NCI-H1417 (cell line): ENCODE data around the gene UEVLD.

Experiments
- DNase-seq, 3 experiments: peaks; one replicate each; lab custom pipeline; 2025; lab: John Stamatoyannopoulos, UW

UEVLD gene

GRCh38 chr11:18581825-18582224, 6.7 kb downstream of the UEVLD start:
- no peak for DNase-seq

GRCh38 chr11:18580113-18580766, 8.3 kb downstream of the UEVLD start:
- DNase-seq: no peak

GRCh38 chr11:18578975-18579598, 9.4 kb downstream of the UEVLD start:
- no peak for DNase-seq

- DNase-seq: no peak
These were observed 13.2 kb downstream of the UEVLD start for GRCh38 chr11:18575361-18575760.

- no peak for DNase-seq
These were observed 21.5 kb downstream of the UEVLD start for GRCh38 chr11:18567081-18567480.

- no peak for DNase-seq
These were observed 22.1 kb downstream of the UEVLD start for GRCh38 chr11:18566406-18566805.

GRCh38 chr11:18564149-18564548, 24.4 kb downstream of the UEVLD start:
- DNase-seq: no peak

- no peak for DNase-seq
These were observed 25.3 kb downstream of the UEVLD start for GRCh38 chr11:18563090-18563730.

- no peak for DNase-seq
These were observed 40.5 kb downstream of the UEVLD start for GRCh38 chr11:18548001-18548400.

- DNase-seq: peak in 1 of 3 experiments; percentile 52
These were observed 48.1 kb downstream of the UEVLD start for GRCh38 chr11:18540207-18541009.

GRCh38 chr11:18536209-18536608, 52.3 kb downstream of the UEVLD start:
- no peak for DNase-seq

- no peak for DNase-seq
These were observed 54.3 kb downstream of the UEVLD start for GRCh38 chr11:18534245-18534644.

- no peak for DNase-seq
These were observed 55.2 kb downstream of the UEVLD start for GRCh38 chr11:18533365-18533764.

GRCh38 chr11:18527512-18527911, 61.0 kb downstream of the UEVLD start:
- no peak for DNase-seq

- DNase-seq: peak; percentile 93 to 95 (median 93)
These were observed 61.8 kb downstream of the UEVLD start, which contains the start of gene TSG101 for GRCh38 chr11:18526521-18527296. TSG101 (minus strand) TSS chr11:18526942; CDS start chr11:18526816, 126 bp downstream.

- DNase-seq: no peak
These were observed 62.4 kb downstream of the UEVLD start for GRCh38 chr11:18526130-18526520.

- DNase-seq: no peak
These were observed 64.3 kb downstream of the UEVLD start for GRCh38 chr11:18524248-18524647.

GRCh38 chr11:18523084-18523483, 65.5 kb downstream of the UEVLD start:
- DNase-seq: no peak

GRCh38 chr11:18522388-18522787, 66.1 kb downstream of the UEVLD start:
- no peak for DNase-seq

GRCh38 chr11:18521122-18521521, 67.4 kb downstream of the UEVLD start:
- no peak for DNase-seq

- no peak for DNase-seq
These were observed 86.2 kb downstream of the UEVLD start for GRCh38 chr11:18502352-18502751.

- no peak for DNase-seq
These were observed 86.9 kb downstream of the UEVLD start for GRCh38 chr11:18501629-18502028.
